Activated T-helper 1 cell treated with anti-CD3 and anti-CD28 coated beads, Interleukin-12 subunit alpha, Interleukin-12 subunit beta, Interleukin-2, Interleukin-4 antibody, amounts not matched to agents 30 ng/mL and 10 ng/mL and 1 ng/mL, durations not matched to agents 14 hours and 24 hours and 36 hours (primary cell): ENCODE measurements around the gene ZNF649. TPM values are rescaled to one million over a fixed set of nuclear protein-coding genes. Genes with fewer than 3 reads are reported as not detected.

Source experiments
- DNase-seq: peaks from one replicate; pipeline ENCODE4 v3.0.0; 2021; ENCODE audit warnings: low spot score
- H3K27ac Mint-ChIP-seq: one replicate; pipeline ENCODE4 v1.8.0; 2021; ENCODE audit warnings: mild to moderate bottlenecking, mixed read lengths
- H3K27me3 Mint-ChIP-seq: one replicate; pipeline ENCODE4 v1.8.0; 2022; ENCODE audit warnings: mild to moderate bottlenecking, moderate library complexity, mixed read lengths; ENCODE audit not compliant: insufficient read depth
- H3K36me3 Mint-ChIP-seq: one replicate; pipeline ENCODE4 v1.8.0; 2021; ENCODE audit warnings: low read depth, mixed read lengths
- H3K4me1 Mint-ChIP-seq: one replicate; pipeline ENCODE4 v1.8.0; 2021; ENCODE audit warnings: low read depth, mixed read lengths
- H3K4me3 Mint-ChIP-seq: one replicate; pipeline ENCODE4 v1.8.0; 2021; ENCODE audit warnings: mild to moderate bottlenecking, moderate library complexity, mixed read lengths
- H3K9me3 Mint-ChIP-seq: one replicate; pipeline ENCODE4 v1.8.0; 2021; ENCODE audit warnings: mixed read lengths
- intact Hi-C: fragments of 100-400 bp; cut with micrococcal nuclease; formaldehyde crosslinking; loops from one replicate; pipeline ENCODE4 v1.15.1; 2024
- total RNA-seq: library from RNA; stranded (reverse); gene quantifications from 2 replicates; pipeline ENCODE4 v1.2.3, GENCODE V29; 2022

ZNF649 gene
- total RNA-seq, 1 donor from 2014 or later = 12.3 TPM

- no peak for DNase-seq
- Mint-ChIP-seq H3K4me1 (no peaks in the 10 kb centered on the region), H3K27me3 (no peaks in the 10 kb centered on the region), H3K9me3 (peaks cover 78% of the 10 kb centered on the region), H3K27ac (no peak overlapping the region), H3K4me3 (no peak overlapping the region), H3K36me3 (peaks cover 9% of the 10 kb centered on the region)
- intact Hi-C loops = no loop called here
Observed at GRCh38 chr19:51861870-51862622, 42.8 kb downstream of the ZNF649 start.

Other genes with a start within 250 kb of the ZNF649 start
- gene SPACA6, start 211.7 kb downstream of the ZNF649 start, total RNA-seq = 6.8 and 8.9 TPM in 2 replicates
- gene HAS1, start 181.0 kb downstream of the ZNF649 start, total RNA-seq = not detected in 2 replicates
- gene FPR1, start 153.1 kb downstream of the ZNF649 start, total RNA-seq = not detected in 2 replicates
- not detected in 2 replicates for gene FPR2, start 143.8 kb downstream of the ZNF649 start, total RNA-seq
- not detected in 2 replicates for gene FPR3, start 109.9 kb downstream of the ZNF649 start, total RNA-seq
- 4.4 and 6.3 TPM in 2 replicates for gene ZNF577, start 17.1 kb downstream of the ZNF649 start, total RNA-seq
- 3.1 and 3.8 TPM in 2 replicates for gene ZNF613, start 22.5 kb upstream of the ZNF649 start, total RNA-seq
- gene ZNF350, start 81.8 kb upstream of the ZNF649 start, total RNA-seq = 7.9 and 8.7 TPM in 2 replicates
- gene ZNF615, start 103.2 kb upstream of the ZNF649 start, total RNA-seq = 6.4 and 6.9 TPM in 2 replicates
- gene ZNF614, start 123.4 kb upstream of the ZNF649 start, total RNA-seq = 11.2 and 11.3 TPM in 2 replicates
- 12.5 and 15.0 TPM in 2 replicates for gene ZNF432, start 143.8 kb upstream of the ZNF649 start, total RNA-seq
- 13.7 and 16.1 TPM in 2 replicates for gene ZNF841, start 190.7 kb upstream of the ZNF649 start, total RNA-seq
- 4.1 and 6.7 TPM in 2 replicates for gene ZNF616, start 234.9 kb upstream of the ZNF649 start, total RNA-seq